HepG2 (cell line): ENCODE measurements around the gene CD19. TPM values are rescaled to one million over a fixed set of nuclear protein-coding genes. Genes with fewer than 3 reads are reported as not detected.
A peak's percentile ranks its signal among the peaks of the same experiment; 100 is the strongest.

ENCODE experiments used
- ATF7 ChIP-seq, 2 experiments: fragments of 450-650 bp in 1 of 2; sonication (generic) in 1 of 2; formaldehyde crosslinking in 1 of 2; IDR thresholded peaks; 2 replicates each; pipeline versions ENCODE4 v1.4.0 to v1.6.1; 2016 to 2020; ENCODE audit warnings: antibody characterized with exemption in 1 of 2, mild to moderate bottlenecking in 1 of 2, missing genetic modification reagents in 1 of 2
- BATF2 ChIP-seq: sonication (generic); formaldehyde crosslinking; IDR thresholded peaks from 2 replicates; pipeline ENCODE4 v1.8.0; 2022; ENCODE audit warnings: mild to moderate bottlenecking, missing genetic modification reagents, moderate library complexity
- HNRNPH1 ChIP-seq: fragments of 200-400 bp; formaldehyde crosslinking; optimal IDR thresholded peaks from 2 replicates; pipeline ENCODE3; 2017; ENCODE audit warnings: mild to moderate bottlenecking, low read depth, low read length
- KDM5B ChIP-seq: sonication (generic); formaldehyde crosslinking; IDR thresholded peaks from 2 replicates; pipeline ENCODE4 v1.4.0; 2020; ENCODE audit warnings: missing genetic modification reagents, mild to moderate bottlenecking, borderline replicate concordance
- KLF9 ChIP-seq: IDR thresholded peaks from 2 replicates; pipeline ENCODE4 v1.6.1; 2016; ENCODE audit warnings: low read depth
- PHB2 ChIP-seq: fragments of 450-650 bp; IDR thresholded peaks from 2 replicates; pipeline ENCODE4 v1.6.1; 2018; ENCODE audit not compliant: partially characterized antibody
- PTBP1 ChIP-seq: fragments of 200-400 bp; formaldehyde crosslinking; IDR thresholded peaks from 2 replicates; pipeline ENCODE4 v1.6.1; 2018; ENCODE audit warnings: low read length, low read depth; ENCODE audit not compliant: poor library complexity, severe bottlenecking
- RBAK ChIP-seq: sonication (generic); formaldehyde crosslinking; IDR thresholded peaks from 2 replicates; pipeline ENCODE4 v1.5.1; 2020; ENCODE audit warnings: mild to moderate bottlenecking, missing genetic modification reagents
- RORA ChIP-seq: sonication (generic); formaldehyde crosslinking; IDR thresholded peaks from 2 replicates; pipeline ENCODE4 v1.5.0; 2020; ENCODE audit warnings: mild to moderate bottlenecking, missing genetic modification reagents, moderate library complexity
- TBP ChIP-seq: sonication (generic); formaldehyde crosslinking; IDR thresholded peaks from 2 replicates; pipeline ENCODE4 v1.5.0; 2020; ENCODE audit warnings: missing genetic modification reagents
- U2AF2 ChIP-seq: fragments of 200-400 bp; formaldehyde crosslinking; IDR thresholded peaks from 2 replicates; pipeline ENCODE4 v1.6.1; 2017; ENCODE audit warnings: low read depth, mild to moderate bottlenecking, low read length
- ZMYM4 ChIP-seq: sonication (generic); formaldehyde crosslinking; IDR thresholded peaks from 2 replicates; pipeline ENCODE4 v1.8.1; 2023; ENCODE audit warnings: mild to moderate bottlenecking, missing genetic modification reagents
- ZNF20 ChIP-seq: sonication (generic); formaldehyde crosslinking; IDR thresholded peaks from 2 replicates; pipeline ENCODE4 v1.4.0; 2020; ENCODE audit warnings: mild to moderate bottlenecking, moderate library complexity, missing genetic modification reagents
- ZNF224 ChIP-seq: sonication (generic); formaldehyde crosslinking; IDR thresholded peaks from 2 replicates; pipeline ENCODE4 v1.5.0; 2020; ENCODE audit warnings: mild to moderate bottlenecking, missing genetic modification reagents
- ZNF557 ChIP-seq: sonication (generic); formaldehyde crosslinking; IDR thresholded peaks from 2 replicates; pipeline ENCODE4 v1.4.0; 2020; ENCODE audit warnings: missing genetic modification reagents
- polyA plus RNA-seq, 8 experiments: library from polyadenylated mRNA; depleted of rRNA in 3 of 8; stranded (reverse) in 7 of 8; unstranded in 1 of 8; fragments of >200 nt; fragmentation: Illumina TruSeq in 4 of 8; extraction: Trizol in 4 of 8; gene quantifications; 2 replicates each; pipeline versions ENCODE4 v1.2.1 to v1.2.3, GENCODE V29; 2011 to 2016; ENCODE audit warnings: low read depth in 4 of 8, missing spikeins in 1 of 8, mixed read lengths in 1 of 8; ENCODE audit not compliant: insufficient read depth in 1 of 8
- total RNA-seq, 5 experiments: library from RNA; depleted of rRNA; stranded (reverse); fragments of >200 nt; fragmentation: Illumina TruSeq; extraction: Trizol; gene quantifications; 2 replicates each; pipeline ENCODE4 v1.2.3, GENCODE V29; 2016; ENCODE audit warnings: low read depth in 1 of 5
- TF ChIP-seq, protein P1 (sequence below): sonication (generic); formaldehyde crosslinking; IDR thresholded peaks from 2 replicates; pipeline ENCODE4 v1.5.1; 2020; ENCODE audit warnings: mild to moderate bottlenecking, missing genetic modification reagents
- TF ChIP-seq, protein P2 (sequence below): sonication (generic); formaldehyde crosslinking; IDR thresholded peaks from 2 replicates; pipeline ENCODE4 v1.4.0; 2020; ENCODE audit warnings: mild to moderate bottlenecking, missing genetic modification reagents
- TF ChIP-seq, protein P3 (sequence below): sonication (generic); formaldehyde crosslinking; IDR thresholded peaks from 2 replicates; pipeline ENCODE4 v1.4.0; 2020; ENCODE audit warnings: mild to moderate bottlenecking, missing genetic modification reagents, borderline replicate concordance

CD19 gene
- total and polyA plus RNA-seq, 2 of the 13 experiments (the other 11 are each of a cell fraction or from before 2014, with no cell fraction given): 0.55 to 1.1 TPM

- peak; percentile 95; the same call in 1 of the 2 replicates for TF ChIP-seq TBP (CRISPR knock-in tag)
- TF ChIP-seq ZMYM4 (CRISPR knock-in tag): peak; percentile 95
- TF ChIP-seq ZNF224: 0 out of 2 replicates have a peak, but pooled peaks have one; percentile 46
- TF ChIP-seq PTBP1: no peak
- TF ChIP-seq KLF9 (CRISPR knock-in tag): peak; percentile 86; the same call in 1 of the 2 replicates
- TF ChIP-seq PHB2: no peak
- no peak for TF ChIP-seq HNRNPH1
- no peak for TF ChIP-seq BATF2
- TF ChIP-seq, protein P1, sequence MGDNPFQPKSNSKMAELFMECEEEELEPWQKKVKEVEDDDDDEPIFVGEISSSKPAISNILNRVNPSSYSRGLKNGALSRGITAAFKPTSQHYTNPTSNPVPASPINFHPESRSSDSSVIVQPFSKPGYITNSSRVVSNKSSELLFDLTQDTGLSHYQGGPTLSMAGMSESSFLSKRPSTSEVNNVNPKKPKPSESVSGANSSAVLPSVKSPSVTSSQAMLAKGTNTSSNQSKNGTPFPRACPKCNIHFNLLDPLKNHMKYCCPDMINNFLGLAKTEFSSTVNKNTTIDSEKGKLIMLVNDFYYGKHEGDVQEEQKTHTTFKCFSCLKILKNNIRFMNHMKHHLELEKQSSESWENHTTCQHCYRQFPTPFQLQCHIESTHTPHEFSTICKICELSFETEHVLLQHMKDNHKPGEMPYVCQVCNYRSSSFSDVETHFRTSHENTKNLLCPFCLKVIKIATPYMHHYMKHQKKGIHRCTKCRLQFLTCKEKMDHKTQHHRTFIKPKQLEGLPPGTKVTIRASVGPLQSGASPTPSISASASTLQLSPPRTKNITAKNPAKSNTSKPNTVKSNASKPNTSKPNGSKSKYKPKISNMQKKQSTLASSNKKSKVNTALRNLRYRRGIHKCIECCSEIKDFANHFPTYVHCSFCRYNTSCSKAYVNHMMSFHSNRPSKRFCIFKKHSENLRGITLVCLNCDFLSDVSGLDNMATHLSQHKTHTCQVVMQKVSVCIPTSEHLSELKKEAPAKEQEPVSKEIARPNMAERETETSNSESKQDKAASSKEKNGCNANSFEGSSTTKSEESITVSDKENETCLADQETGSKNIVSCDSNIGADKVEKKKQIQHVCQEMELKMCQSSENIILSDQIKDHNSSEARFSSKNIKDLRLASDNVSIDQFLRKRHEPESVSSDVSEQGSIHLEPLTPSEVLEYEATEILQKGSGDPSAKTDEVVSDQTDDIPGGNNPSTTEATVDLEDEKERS (CRISPR knock-in tag): peak; percentile 64; the same call in 1 of the 2 replicates
- no peak for TF ChIP-seq RORA
- peak; percentile 96 for TF ChIP-seq U2AF2
- TF ChIP-seq KDM5B (CRISPR knock-in tag): peak; percentile 93
- no peak for TF ChIP-seq RBAK (CRISPR knock-in tag)
- TF ChIP-seq ZNF557 (CRISPR knock-in tag): peak; percentile 96
- TF ChIP-seq, protein P2, sequence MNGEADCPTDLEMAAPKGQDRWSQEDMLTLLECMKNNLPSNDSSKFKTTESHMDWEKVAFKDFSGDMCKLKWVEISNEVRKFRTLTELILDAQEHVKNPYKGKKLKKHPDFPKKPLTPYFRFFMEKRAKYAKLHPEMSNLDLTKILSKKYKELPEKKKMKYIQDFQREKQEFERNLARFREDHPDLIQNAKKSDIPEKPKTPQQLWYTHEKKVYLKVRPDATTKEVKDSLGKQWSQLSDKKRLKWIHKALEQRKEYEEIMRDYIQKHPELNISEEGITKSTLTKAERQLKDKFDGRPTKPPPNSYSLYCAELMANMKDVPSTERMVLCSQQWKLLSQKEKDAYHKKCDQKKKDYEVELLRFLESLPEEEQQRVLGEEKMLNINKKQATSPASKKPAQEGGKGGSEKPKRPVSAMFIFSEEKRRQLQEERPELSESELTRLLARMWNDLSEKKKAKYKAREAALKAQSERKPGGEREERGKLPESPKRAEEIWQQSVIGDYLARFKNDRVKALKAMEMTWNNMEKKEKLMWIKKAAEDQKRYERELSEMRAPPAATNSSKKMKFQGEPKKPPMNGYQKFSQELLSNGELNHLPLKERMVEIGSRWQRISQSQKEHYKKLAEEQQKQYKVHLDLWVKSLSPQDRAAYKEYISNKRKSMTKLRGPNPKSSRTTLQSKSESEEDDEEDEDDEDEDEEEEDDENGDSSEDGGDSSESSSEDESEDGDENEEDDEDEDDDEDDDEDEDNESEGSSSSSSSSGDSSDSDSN (CRISPR knock-in tag): peak; percentile 86
- no peak for TF ChIP-seq ATF7 (IDR thresholded peaks at IDR 0.05)
- peak; percentile 70; the same call in 1 of the 2 replicates for TF ChIP-seq ATF7 (CRISPR knock-in tag; IDR thresholded peaks at IDR 0.05)
- TF ChIP-seq ZNF20 (CRISPR knock-in tag): peak; percentile 88
- TF ChIP-seq, protein P3, sequence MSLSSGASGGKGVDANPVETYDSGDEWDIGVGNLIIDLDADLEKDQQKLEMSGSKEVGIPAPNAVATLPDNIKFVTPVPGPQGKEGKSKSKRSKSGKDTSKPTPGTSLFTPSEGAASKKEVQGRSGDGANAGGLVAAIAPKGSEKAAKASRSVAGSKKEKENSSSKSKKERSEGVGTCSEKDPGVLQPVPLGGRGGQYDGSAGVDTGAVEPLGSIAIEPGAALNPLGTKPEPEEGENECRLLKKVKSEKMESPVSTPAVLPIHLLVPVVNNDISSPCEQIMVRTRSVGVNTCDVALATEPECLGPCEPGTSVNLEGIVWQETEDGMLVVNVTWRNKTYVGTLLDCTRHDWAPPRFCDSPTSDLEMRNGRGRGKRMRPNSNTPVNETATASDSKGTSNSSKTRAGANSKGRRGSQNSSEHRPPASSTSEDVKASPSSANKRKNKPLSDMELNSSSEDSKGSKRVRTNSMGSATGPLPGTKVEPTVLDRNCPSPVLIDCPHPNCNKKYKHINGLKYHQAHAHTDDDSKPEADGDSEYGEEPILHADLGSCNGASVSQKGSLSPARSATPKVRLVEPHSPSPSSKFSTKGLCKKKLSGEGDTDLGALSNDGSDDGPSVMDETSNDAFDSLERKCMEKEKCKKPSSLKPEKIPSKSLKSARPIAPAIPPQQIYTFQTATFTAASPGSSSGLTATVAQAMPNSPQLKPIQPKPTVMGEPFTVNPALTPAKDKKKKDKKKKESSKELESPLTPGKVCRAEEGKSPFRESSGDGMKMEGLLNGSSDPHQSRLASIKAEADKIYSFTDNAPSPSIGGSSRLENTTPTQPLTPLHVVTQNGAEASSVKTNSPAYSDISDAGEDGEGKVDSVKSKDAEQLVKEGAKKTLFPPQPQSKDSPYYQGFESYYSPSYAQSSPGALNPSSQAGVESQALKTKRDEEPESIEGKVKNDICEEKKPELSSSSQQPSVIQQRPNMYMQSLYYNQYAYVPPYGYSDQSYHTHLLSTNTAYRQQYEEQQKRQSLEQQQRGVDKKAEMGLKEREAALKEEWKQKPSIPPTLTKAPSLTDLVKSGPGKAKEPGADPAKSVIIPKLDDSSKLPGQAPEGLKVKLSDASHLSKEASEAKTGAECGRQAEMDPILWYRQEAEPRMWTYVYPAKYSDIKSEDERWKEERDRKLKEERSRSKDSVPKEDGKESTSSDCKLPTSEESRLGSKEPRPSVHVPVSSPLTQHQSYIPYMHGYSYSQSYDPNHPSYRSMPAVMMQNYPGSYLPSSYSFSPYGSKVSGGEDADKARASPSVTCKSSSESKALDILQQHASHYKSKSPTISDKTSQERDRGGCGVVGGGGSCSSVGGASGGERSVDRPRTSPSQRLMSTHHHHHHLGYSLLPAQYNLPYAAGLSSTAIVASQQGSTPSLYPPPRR (CRISPR knock-in tag): peak; percentile 76
These were observed 42.8 kb downstream of the CD19 start, which contains the start of gene SPNS1 (continued) for GRCh38 chr16:28974437-28975157.
